Ovary (tissue), 9 donors: Measurements from ENCODE around the gene BIN1. TPM values are rescaled to one million over a fixed set of nuclear protein-coding genes. Genes with fewer than 3 reads are reported as not detected.

ENCODE experiments used
- DNase-seq, 5 donors: peaks; one replicate each; pipeline ENCODE4 v3.0.0-alpha.2; 2019 to 2020
- H3K27ac ChIP-seq, 2 donors: fragments of 200-600 bp; one replicate each; pipeline versions ENCODE4 v1.5.1 to v1.8.0; 2019 to 2022
- H3K27me3 ChIP-seq: fragments of 200-600 bp; one replicate; pipeline ENCODE4 v1.8.0; 2022
- H3K36me3 ChIP-seq: fragments of 200-600 bp; sonication (generic); one replicate; pipeline ENCODE4 v1.5.1; 2019
- H3K4me1 ChIP-seq: one replicate; pipeline ENCODE4 v1.8.1; 2013; ENCODE audit warnings: mild to moderate bottlenecking, moderate library complexity; ENCODE audit not compliant: insufficient read depth
- H3K4me3 ChIP-seq: fragments of 200-600 bp; sonication (generic); one replicate; pipeline ENCODE4 v1.5.1; 2017
- H3K9me3 ChIP-seq, 2 donors: fragments of 200-600 bp in 1 of 2; sonication (generic) in 1 of 2; one replicate each; pipeline versions ENCODE4 v1.5.1 to v1.8.1; 2013 to 2019; ENCODE audit warnings: mild to moderate bottlenecking in 1 of 2, moderate library complexity in 1 of 2
- CTCF ChIP-seq, 3 donors: fragments of 450-650 bp in 2 of 3; fragments of 200-600 bp in 1 of 3; IDR thresholded peaks; one replicate each; pipeline versions ENCODE4 v1.5.1 to v1.8.0; 2016 to 2022; ENCODE audit warnings: antibody characterized with exemption in 3 of 3, mild to moderate bottlenecking in 1 of 3
- EP300 ChIP-seq: sonication (generic); formaldehyde crosslinking; IDR thresholded peaks from one replicate; pipeline ENCODE4 v1.6.1; 2017; ENCODE audit warnings: antibody characterized with exemption
- POLR2A ChIP-seq: fragments of 450-650 bp; IDR thresholded peaks from one replicate; pipeline ENCODE4 v1.6.1; 2017; ENCODE audit warnings: antibody characterized with exemption, mild to moderate bottlenecking, moderate library complexity
- WGBS, 3 donors: extraction: QIAGEN DNeasy Blood & Tissue Kit in 1 of 3; methylation state at CpG; one replicate each; pipeline versions ENCODE4 v1.1.5 to v1.1.7; 2013 to 2017; 5-methylcytosine and 5-hydroxymethylcytosine counted together
- intact Hi-C, 4 donors: fragments of 100-400 bp; cut with DNase I; formaldehyde crosslinking; loops; one replicate each; pipeline versions ENCODE4 v1.11.0 to v1.15.1; 2022 to 2023
- polyA plus RNA-seq, 2 donors: library from polyadenylated mRNA; stranded (reverse); fragments of 200-250 nt in 1 of 2; fragments of 350-450 nt in 1 of 2; fragmentation: Illumina TruSeq in 1 of 2; extraction: RNeasy Lipid Tissue Mini Kit (QIAGEN cat#74804) in 1 of 2; gene quantifications; one replicate each; pipeline ENCODE4 v1.2.3, GENCODE V29; 2013 to 2014
- total RNA-seq, 7 donors: library from RNA; depleted of rRNA in 2 of 7; stranded (reverse); fragments of >200 nt in 2 of 7; fragmentation: NEBNext Ultra II Directional in 3 of 7; extraction: Animal tissue kit (Norgen Biotek cat#: 25700) in 3 of 7; gene quantifications; one replicate each; pipeline versions ENCODE4 v1.1.0 to v1.2.4, GENCODE V29; 2016 to 2023
- donor health status: DM: no; HTN: no; CAD: no; lungs with moderate emphysema.
- donor health status: DM: no; HTN: no; CAD: no.
- donor health status: Bipolar disorder and iron deficiency.
- donor health status: DM: yes; HTN: yes; CAD: no.
- donor health status: DM: no; HTN: no; CAD: no.
- donor health status: DM: yes; HTN: yes; CAD: no.

The BIN1 gene
- total and polyA plus RNA-seq, 9 donors, result 16.7 to 77.3 (median 54.0) TPM

- DNase-seq, result no peak
- Histone ChIP-seq H3K27me3 (no peaks in the 10 kb centered on the region), H3K4me3 (no peak overlapping the region), H3K36me3 (no peaks in the 10 kb centered on the region), H3K9me3 (no peaks in the 10 kb centered on the region), H3K27ac (no peak overlapping the region), H3K4me1 (peaks cover 2% of the 10 kb centered on the region)
- TF ChIP-seq CTCF (IDR thresholded peaks at IDR 0.05), result no peak
- no peak for TF ChIP-seq POLR2A
- no peak for TF ChIP-seq EP300
- intact Hi-C loops, result no loop called here
- WGBS, 3 donors, result 57 to 88% (median 86%) methylated on average over 1 of the region's 1 CpG
Measured at GRCh38 chr2:127014224-127014623, 92.7 kb downstream of the BIN1 start.

DNA sequence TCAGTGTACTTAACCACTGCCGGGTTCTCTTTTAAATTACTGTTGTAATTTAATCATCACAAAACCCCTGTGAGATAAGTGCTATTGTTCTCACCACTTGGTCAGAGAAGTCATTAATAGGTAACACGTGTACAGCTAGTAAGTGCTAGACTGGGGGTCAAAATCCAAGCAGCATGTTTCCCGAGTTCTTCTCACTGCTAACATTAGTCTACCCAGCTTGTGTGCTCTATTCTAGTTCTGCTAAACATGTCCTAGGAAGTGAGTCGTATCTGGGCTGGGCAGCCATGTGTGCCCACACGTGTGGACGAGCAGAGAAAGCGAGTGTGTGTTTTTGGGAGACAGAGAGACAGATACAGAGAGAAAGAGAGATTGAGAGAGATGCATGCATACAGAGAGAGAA is 94.1 kb downstream of the BIN1 start:
- Histone ChIP-seq H3K4me1 (peaks cover 2% of the 10 kb centered on the region), H3K36me3 (no peaks in the 10 kb centered on the region), H3K9me3 (no peaks in the 10 kb centered on the region), H3K4me3 (no peak overlapping the region), H3K27me3 (no peaks in the 10 kb centered on the region), H3K27ac (no peak overlapping the region)
- intact Hi-C loops, result no loop called here
- TF ChIP-seq POLR2A (no peak), CTCF (IDR thresholded peaks at IDR 0.05) (no peak), EP300 (no peak)
- DNase-seq, result no peak
- 57 to 65% (median 62%) methylated on average over 7 of the region's 7 CpGs for WGBS, 3 donors

GRCh38 chr2:127012215-127012614 is 94.7 kb downstream of the BIN1 start:
- TF ChIP-seq EP300 (no peak), CTCF (IDR thresholded peaks at IDR 0.05) (no peak), POLR2A (no peak)
- intact Hi-C loops, result no loop called here
- WGBS, 3 donors, result 3 to 14% (median 11%) methylated on average over 2 of the region's 2 CpGs
- no peaks in the 10 kb centered on the region for H3K9me3 ChIP-seq
- no peaks in the 10 kb centered on the region for H3K27me3 ChIP-seq
- H3K36me3 ChIP-seq, result no peaks in the 10 kb centered on the region
- H3K4me3 ChIP-seq, result no peak overlapping the region
- DNase-seq, result no peak
- no peak overlapping the region for H3K27ac ChIP-seq
- peaks cover 2% of the 10 kb centered on the region for H3K4me1 ChIP-seq

DNA sequence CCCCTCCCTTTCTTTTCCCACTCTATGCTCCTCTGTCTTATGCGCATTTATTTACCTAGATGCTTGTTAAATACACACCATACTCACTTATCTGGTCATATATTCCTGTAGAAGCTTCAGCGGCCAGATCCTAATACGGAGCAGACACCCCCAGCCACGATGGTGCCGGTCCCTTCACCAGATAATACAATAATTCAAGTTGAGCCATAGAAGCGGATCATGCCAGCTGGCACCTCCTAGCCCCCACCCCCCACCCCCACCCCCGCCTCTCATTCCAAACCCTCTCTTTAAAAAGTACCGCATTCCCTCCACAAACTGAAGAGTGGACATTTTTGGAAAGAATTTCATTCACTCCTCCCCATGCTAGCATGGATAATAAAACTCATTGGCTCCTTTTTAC is 95.2 kb downstream of the BIN1 start:
- Histone ChIP-seq H3K9me3 (no peaks in the 10 kb centered on the region), H3K36me3 (no peaks in the 10 kb centered on the region), H3K27me3 (no peaks in the 10 kb centered on the region), H3K4me3 (no peak overlapping the region), H3K27ac (no peak overlapping the region), H3K4me1 (peaks cover 2% of the 10 kb centered on the region)
- no peak for TF ChIP-seq CTCF (IDR thresholded peaks at IDR 0.05)
- TF ChIP-seq POLR2A, result no peak
- TF ChIP-seq EP300, result no peak
- no peak for DNase-seq
- 17 to 28% (median 17%) methylated on average over 8 of the region's 8 CpGs for WGBS, 3 donors
- intact Hi-C loops, result no loop called here

DNA sequence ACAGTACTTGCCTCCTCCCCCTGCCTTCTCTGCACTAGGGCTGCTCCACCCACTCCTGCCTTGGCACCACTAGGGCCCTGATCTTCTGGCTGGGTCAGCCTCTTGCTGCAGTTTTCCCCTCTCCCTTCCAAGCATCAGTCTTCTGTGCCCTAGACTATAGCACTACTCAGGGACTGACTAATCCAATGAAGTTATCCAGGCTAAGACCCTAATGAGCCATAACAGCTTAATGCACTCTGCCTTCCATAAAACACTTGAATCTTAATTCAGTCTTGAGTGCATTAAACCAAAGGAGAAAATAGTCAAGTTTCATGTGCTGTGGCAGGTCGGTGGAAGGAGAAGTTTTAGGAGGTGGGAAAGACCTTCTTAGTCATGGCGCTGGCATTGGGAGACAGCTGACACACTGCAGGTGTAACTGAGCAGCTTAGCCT is 95.7 kb downstream of the BIN1 start:
- no peaks in the 10 kb centered on the region for H3K9me3 ChIP-seq
- peaks cover 2% of the 10 kb centered on the region for H3K4me1 ChIP-seq
- H3K4me3 ChIP-seq, result no peak overlapping the region
- no peak for DNase-seq
- intact Hi-C loops, result no loop called here
- H3K27ac ChIP-seq, result no peak overlapping the region
- WGBS, 3 donors, result 32 to 45% (median 43%) methylated on average over 2 of the region's 2 CpGs
- TF ChIP-seq EP300, result no peak
- no peak for TF ChIP-seq CTCF (IDR thresholded peaks at IDR 0.05)
- no peak for TF ChIP-seq POLR2A
- no peaks in the 10 kb centered on the region for H3K36me3 ChIP-seq
- H3K27me3 ChIP-seq, result no peaks in the 10 kb centered on the region
